Right atrium auricular region (tissue), 2 donors: ENCODE results near the gene MED13. TPM values are rescaled to one million over a fixed set of nuclear protein-coding genes. Genes with fewer than 3 reads are reported as not detected.
"Not testable (repeated sequence)": the region's sequence is repeated elsewhere in the genome, so short reads cannot be mapped to it uniquely, and the experiment has no call there.

Source experiments
- DNase-seq: peaks from one replicate; pipeline ENCODE4 v3.0.0-alpha.2; 2019; ENCODE audit warnings: low spot score
- H3K27ac ChIP-seq, 2 donors: fragments of 200-600 bp; sonication (generic); 1 replicate in 1 of 2; 2 replicates in 1 of 2; pipeline ENCODE4 v1.5.1; 2016 to 2019
- H3K27me3 ChIP-seq, 2 donors: fragments of 200-600 bp; sonication (generic); one replicate each; pipeline versions ENCODE4 v1.5.1 to v1.6.0; 2017 to 2019
- H3K36me3 ChIP-seq: fragments of 200-600 bp; sonication (generic); one replicate; pipeline ENCODE4 v1.5.1; 2016
- H3K4me1 ChIP-seq, 2 donors: fragments of 200-600 bp; sonication (generic); one replicate each; pipeline versions ENCODE4 v1.5.1 to v1.6.0; 2017 to 2019
- H3K4me3 ChIP-seq, 2 donors: fragments of 200-600 bp; sonication (generic); 1 replicate in 1 of 2; 2 replicates in 1 of 2; pipeline ENCODE4 v1.5.1; 2017 to 2019; ENCODE audit warnings: mild to moderate bottlenecking in 1 of 2, moderate library complexity in 1 of 2
- H3K9me3 ChIP-seq, 2 donors: fragments of 200-600 bp; sonication (generic); one replicate each; pipeline ENCODE4 v1.5.1; 2019
- total RNA-seq, 2 donors: library from RNA; depleted of rRNA; stranded (reverse); fragments of >200 nt; gene quantifications; one replicate each; pipeline ENCODE4 v1.1.0, GENCODE V29; 2016
- TF ChIP-seq, protein P1 (sequence below), 2 donors: fragments of 200-600 bp; sonication (generic); IDR thresholded peaks; one replicate each; pipeline ENCODE4 v1.5.1; 2019; ENCODE audit warnings: antibody characterized with exemption in 2 of 2

Gene MED13
- total RNA-seq, 2 donors from 2014 or later: 33.2 to 42.4 TPM

- no peak overlapping the region for H3K4me3 ChIP-seq
- TF ChIP-seq, protein P1, sequence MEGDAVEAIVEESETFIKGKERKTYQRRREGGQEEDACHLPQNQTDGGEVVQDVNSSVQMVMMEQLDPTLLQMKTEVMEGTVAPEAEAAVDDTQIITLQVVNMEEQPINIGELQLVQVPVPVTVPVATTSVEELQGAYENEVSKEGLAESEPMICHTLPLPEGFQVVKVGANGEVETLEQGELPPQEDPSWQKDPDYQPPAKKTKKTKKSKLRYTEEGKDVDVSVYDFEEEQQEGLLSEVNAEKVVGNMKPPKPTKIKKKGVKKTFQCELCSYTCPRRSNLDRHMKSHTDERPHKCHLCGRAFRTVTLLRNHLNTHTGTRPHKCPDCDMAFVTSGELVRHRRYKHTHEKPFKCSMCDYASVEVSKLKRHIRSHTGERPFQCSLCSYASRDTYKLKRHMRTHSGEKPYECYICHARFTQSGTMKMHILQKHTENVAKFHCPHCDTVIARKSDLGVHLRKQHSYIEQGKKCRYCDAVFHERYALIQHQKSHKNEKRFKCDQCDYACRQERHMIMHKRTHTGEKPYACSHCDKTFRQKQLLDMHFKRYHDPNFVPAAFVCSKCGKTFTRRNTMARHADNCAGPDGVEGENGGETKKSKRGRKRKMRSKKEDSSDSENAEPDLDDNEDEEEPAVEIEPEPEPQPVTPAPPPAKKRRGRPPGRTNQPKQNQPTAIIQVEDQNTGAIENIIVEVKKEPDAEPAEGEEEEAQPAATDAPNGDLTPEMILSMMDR (IDR thresholded peaks at IDR 0.05): no peak
- H3K9me3 ChIP-seq: no peaks in the 10 kb centered on the region
- H3K4me1 ChIP-seq: no peaks in the 10 kb centered on the region
- H3K27me3 ChIP-seq: no peaks in the 10 kb centered on the region
- DNase-seq: no peak
- no peak overlapping the region for H3K27ac ChIP-seq
- H3K36me3 ChIP-seq: no peaks in the 10 kb centered on the region
These were observed 12.0 kb upstream of the MED13 start for GRCh38 chr17:62076864-62077788.

DNA sequence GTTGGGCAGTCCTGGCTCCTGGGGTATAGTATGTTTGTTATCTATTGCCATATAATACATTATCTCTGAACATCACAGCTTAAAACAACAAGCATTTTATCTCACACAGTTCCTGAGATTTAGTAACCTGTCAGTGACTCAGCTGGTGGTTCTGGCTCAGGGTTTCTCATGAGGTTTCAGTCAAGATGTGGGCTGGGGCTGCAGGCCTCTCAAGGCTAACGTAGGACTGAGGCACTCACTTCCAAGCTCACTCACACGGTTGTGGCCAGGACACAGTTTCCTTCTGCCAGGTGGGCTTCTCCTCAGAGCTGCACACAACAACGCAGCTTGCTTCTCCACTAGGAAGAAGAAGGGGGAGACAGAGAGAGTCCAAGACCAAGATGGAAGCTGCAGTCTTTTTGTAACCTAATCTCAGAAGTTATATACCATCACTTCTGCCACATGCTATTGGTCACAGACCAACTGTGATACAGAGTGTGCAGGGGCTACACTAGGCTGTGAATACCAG lies 10.3 kb upstream of the MED13 start:
- H3K9me3 ChIP-seq: no peaks in the 10 kb centered on the region
- H3K4me3 ChIP-seq: no peak overlapping the region
- no peaks in the 10 kb centered on the region for H3K36me3 ChIP-seq
- DNase-seq: no peak
- no peak overlapping the region for H3K27ac ChIP-seq
- no peaks in the 10 kb centered on the region for H3K27me3 ChIP-seq
- H3K4me1 ChIP-seq: no peaks in the 10 kb centered on the region
- TF ChIP-seq, protein P1 (IDR thresholded peaks at IDR 0.05): no peak

DNA sequence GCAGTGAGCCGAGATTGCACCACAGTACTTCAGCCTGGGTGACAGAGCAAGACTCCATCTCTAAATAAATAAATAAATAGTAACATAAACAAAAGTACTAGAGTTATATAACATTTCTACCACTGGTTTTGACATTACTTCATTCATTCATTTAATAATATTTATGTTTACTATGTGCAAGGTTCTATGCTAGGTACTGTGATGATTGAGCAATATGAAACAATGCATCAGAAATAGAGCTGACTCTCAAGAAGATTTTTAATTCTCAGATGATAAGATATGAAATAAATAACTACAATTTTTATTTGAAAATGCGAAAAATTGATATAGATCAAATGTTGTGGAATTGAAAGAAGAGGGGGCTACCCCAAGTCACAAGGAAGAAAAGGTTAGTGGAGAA lies 8.9 kb upstream of the MED13 start:
- Histone ChIP-seq H3K36me3 (no peaks in the 10 kb centered on the region), H3K4me3 (no peak overlapping the region), H3K4me1 (no peaks in the 10 kb centered on the region), H3K27me3 (no peaks in the 10 kb centered on the region), H3K9me3 (no peaks in the 10 kb centered on the region), H3K27ac (no peak overlapping the region)
- TF ChIP-seq, protein P1 (IDR thresholded peaks at IDR 0.05): no peak
- no peak for DNase-seq

- H3K9me3 ChIP-seq, H3K27me3 ChIP-seq, H3K27ac ChIP-seq, H3K36me3 ChIP-seq, DNase-seq, H3K4me3 ChIP-seq, H3K4me1 ChIP-seq: not testable (repeated sequence)
These were observed 7.8 kb upstream of the MED13 start for GRCh38 chr17:62072855-62073254.

DNA sequence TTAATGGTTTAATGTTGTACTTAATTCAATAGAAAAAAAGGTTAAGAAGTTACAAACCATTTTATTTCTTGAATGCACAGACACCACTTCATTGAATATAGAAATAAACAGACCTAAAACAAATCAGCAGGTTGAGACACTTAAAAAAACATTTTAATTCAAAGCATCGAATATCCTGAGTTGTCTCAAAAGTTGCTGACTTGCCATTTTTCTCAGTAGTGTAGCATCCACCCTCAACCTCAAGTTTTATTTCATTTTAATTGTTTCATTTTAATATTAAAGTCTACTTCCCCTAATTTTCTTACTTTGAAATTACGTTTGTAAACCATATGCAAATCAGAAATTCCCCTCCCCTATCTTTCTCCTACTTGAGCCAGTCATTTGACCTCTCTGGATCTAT lies 5.8 kb upstream of the MED13 start:
- TF ChIP-seq, protein P1 (IDR thresholded peaks at IDR 0.05): no peak
- Histone ChIP-seq H3K27ac (no peak overlapping the region), H3K27me3 (no peaks in the 10 kb centered on the region), H3K9me3 (no peaks in the 10 kb centered on the region), H3K4me1 (no peaks in the 10 kb centered on the region), H3K4me3 (no peak overlapping the region), H3K36me3 (no peaks in the 10 kb centered on the region)
- DNase-seq: no peak
